HPDE6-E6E7 (cell line): ENCODE measurements around the gene CAPRIN2.

Experiments
- DNase-seq: peaks from one replicate; pipeline ENCODE4 v3.0.0; 2011; ENCODE audit warnings: missing footprints; ENCODE audit errors: extremely low spot score

Gene CAPRIN2

GRCh38 chr12:30698346-30698745 is 56.4 kb downstream of the CAPRIN2 start:
- no peak for DNase-seq

- no peak for DNase-seq
These were observed 57.8 kb downstream of the CAPRIN2 start for GRCh38 chr12:30696943-30697342.

- DNase-seq: no peak
These were observed 58.3 kb downstream of the CAPRIN2 start for GRCh38 chr12:30696486-30696885.

GRCh38 chr12:30696103-30696408 is 58.7 kb downstream of the CAPRIN2 start:
- no peak for DNase-seq

- DNase-seq: peak; percentile 85
These were observed 59.3 kb downstream of the CAPRIN2 start, which contains the start of gene IPO8 for GRCh38 chr12:30695199-30696102. TSS of gene IPO8 (minus strand) at chr12:30695869. CDS start at chr12:30695647, 222 bp downstream.

- DNase-seq: peak; percentile 39
These were observed 60.1 kb downstream of the CAPRIN2 start for GRCh38 chr12:30694412-30695198.

GRCh38 chr12:30692470-30692869 is 62.3 kb downstream of the CAPRIN2 start:
- no peak for DNase-seq

GRCh38 chr12:30691122-30691879 is 63.5 kb downstream of the CAPRIN2 start:
- peak; percentile 77 for DNase-seq

GRCh38 chr12:30687265-30687986 is 67.3 kb downstream of the CAPRIN2 start:
- DNase-seq: no peak

GRCh38 chr12:30679241-30679640 is 75.5 kb downstream of the CAPRIN2 start:
- no peak for DNase-seq

- DNase-seq: no peak
These were observed 76.5 kb downstream of the CAPRIN2 start for GRCh38 chr12:30678221-30678620.

- DNase-seq: no peak
These were observed 93.5 kb downstream of the CAPRIN2 start for GRCh38 chr12:30661210-30661609.
